ENCODE results near the gene STARD10.

- no peak for TF ChIP-seq CTCF (IDR thresholded peaks at IDR 0.05; ENCODE audit: low read depth, low read length, missing input control)
- TF ChIP-seq GABPA (IDR thresholded peaks at IDR 0.05 in 1 of 2, conservative IDR thresholded peaks at IDR 0.05 in 1 of 2), result no peak
- TF ChIP-seq RAD21 (IDR thresholded peaks at IDR 0.05), result no peak
- TF ChIP-seq REST (IDR thresholded peaks at IDR 0.05), result no peak
- TF ChIP-seq, protein P1, sequence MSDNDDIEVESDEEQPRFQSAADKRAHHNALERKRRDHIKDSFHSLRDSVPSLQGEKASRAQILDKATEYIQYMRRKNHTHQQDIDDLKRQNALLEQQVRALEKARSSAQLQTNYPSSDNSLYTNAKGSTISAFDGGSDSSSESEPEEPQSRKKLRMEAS (IDR thresholded peaks at IDR 0.05), result no peak
- TF ChIP-seq TAF1 (conservative IDR thresholded peaks at IDR 0.05), result no peak
- TF ChIP-seq ATF3 (IDR thresholded peaks at IDR 0.05), result no peak
Observed at GRCh38 chr11:72805216-72805615, 11.4 kb upstream of the STARD10 start.
